Coronary artery (tissue), 2 donors: ENCODE measurements around the gene HHIP.

Experiments
- DNase-seq: peaks from one replicate; pipeline ENCODE4 v3.0.0-alpha.2; 2017; ENCODE audit warnings: low spot score
- H3K27ac ChIP-seq, 2 donors: fragments of 200-600 bp; sonication (generic); one replicate each; pipeline ENCODE4 v1.5.1; 2016 to 2019
- H3K4me3 ChIP-seq: fragments of 200-600 bp; sonication (generic); 2 replicates; pipeline ENCODE4 v1.5.1; 2016; ENCODE audit warnings: mild to moderate bottlenecking, moderate library complexity
- TF ChIP-seq, protein P1 (sequence below): fragments of 200-600 bp; sonication (generic); IDR thresholded peaks from one replicate; pipeline ENCODE4 v1.5.1; 2019; ENCODE audit warnings: antibody characterized with exemption

The HHIP gene

DNA sequence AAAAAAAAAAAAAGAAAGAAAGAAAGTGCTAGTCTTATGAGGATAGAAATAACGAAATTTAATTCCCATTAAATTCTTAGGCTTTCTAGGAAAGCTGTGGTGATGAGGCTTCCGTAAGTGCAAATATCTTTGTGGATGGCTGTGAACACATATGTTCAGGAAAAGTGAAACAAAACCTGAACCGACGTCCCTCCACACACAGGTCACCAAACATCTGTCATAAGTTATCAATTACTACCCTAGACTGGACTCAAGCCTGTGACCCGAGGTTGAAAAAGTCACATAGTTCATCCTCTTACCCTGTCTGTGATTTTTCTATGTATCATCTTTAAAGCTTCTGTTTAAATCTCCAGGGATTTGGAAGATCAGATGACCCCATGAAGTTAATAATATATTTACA, 24.8 kb downstream of the HHIP start:
- no peak overlapping the region for H3K4me3 ChIP-seq
- H3K27ac ChIP-seq: no peak overlapping the region
- TF ChIP-seq, protein P1, sequence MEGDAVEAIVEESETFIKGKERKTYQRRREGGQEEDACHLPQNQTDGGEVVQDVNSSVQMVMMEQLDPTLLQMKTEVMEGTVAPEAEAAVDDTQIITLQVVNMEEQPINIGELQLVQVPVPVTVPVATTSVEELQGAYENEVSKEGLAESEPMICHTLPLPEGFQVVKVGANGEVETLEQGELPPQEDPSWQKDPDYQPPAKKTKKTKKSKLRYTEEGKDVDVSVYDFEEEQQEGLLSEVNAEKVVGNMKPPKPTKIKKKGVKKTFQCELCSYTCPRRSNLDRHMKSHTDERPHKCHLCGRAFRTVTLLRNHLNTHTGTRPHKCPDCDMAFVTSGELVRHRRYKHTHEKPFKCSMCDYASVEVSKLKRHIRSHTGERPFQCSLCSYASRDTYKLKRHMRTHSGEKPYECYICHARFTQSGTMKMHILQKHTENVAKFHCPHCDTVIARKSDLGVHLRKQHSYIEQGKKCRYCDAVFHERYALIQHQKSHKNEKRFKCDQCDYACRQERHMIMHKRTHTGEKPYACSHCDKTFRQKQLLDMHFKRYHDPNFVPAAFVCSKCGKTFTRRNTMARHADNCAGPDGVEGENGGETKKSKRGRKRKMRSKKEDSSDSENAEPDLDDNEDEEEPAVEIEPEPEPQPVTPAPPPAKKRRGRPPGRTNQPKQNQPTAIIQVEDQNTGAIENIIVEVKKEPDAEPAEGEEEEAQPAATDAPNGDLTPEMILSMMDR: no peak
- no peak for DNase-seq

DNA sequence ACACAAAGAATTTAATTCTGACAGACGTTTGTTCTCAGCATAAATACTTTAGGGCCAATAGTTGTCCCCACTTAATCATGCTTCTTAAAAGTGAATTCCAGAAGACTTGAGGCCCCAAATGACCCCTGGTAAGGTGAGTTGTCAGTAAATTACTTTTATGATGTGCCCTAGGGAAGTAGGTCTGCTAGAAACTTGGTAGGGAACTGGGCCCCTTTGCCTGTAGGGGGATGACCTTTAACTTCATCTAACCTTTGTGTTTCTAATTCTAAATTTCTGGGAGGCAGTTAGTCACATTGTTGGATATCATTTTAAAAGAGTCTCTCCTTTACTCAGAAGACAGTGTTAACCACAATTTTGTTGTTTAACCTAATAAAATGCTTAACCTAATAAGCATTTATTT, 28.8 kb downstream of the HHIP start:
- no peak for DNase-seq
- H3K4me3 ChIP-seq: no peak overlapping the region
- TF ChIP-seq, protein P1: no peak
- H3K27ac ChIP-seq: no peak overlapping the region

DNA sequence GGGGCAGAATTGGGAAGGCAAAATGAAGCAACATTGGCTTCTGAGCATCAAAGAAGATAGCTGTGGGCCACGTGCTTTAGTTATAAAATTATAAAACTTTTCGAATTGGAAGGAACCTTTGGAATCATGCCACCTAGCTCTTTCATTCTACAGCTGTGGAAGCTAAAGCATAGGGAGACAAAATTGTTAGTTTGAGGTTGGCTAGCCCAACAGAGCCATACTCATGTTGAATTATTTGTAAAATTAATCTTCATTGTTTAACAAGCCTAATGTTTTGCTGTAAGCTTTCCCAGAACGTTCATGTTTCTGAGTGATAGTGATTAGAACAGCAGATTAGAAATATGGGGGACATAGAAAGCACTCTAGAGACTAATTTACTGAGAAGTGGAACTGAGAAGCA, 35.9 kb downstream of the HHIP start:
- Histone ChIP-seq H3K4me3 (no peak overlapping the region), H3K27ac (no peak overlapping the region)
- TF ChIP-seq, protein P1: no peak
- no peak for DNase-seq

DNA sequence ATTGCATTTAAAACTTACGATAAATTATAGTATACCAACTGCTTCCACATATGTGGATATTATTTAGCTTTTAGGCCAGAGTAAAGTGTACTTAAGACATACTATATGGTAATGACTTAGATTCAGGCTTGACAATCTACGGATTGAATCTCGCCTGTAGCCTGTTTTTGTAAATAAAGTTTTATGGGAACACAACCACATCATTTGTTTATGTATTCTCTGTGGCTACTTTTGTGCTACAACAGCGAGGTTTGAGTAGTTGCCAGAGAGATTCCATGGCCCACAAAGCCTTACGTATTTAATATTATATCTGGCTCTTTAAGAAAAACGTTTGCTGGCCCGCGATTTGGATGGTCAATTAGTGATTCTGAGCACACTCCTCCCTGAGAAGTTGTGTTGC, 37.6 kb downstream of the HHIP start:
- TF ChIP-seq, protein P1: no peak
- Histone ChIP-seq H3K4me3 (no peak overlapping the region), H3K27ac (no peak overlapping the region)
- DNase-seq: no peak

DNA sequence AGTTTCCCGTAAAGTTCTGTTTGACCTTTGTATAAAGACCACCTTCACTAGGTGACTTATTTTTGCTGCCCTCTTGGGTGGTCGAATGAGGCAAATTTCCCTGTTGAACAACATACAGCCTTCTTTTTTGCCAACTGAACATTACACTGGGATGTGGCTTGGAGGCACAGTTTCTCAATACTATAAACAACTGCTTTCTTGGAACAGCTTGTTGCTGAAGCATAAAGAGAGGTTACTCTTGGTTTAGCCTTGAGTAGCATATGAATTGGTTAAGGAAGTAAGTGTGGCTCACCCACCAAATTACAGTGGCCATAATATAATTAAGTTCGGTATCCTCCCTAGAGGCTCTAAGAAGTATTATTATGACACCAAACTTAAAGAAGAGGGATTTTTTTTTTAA, 40.0 kb downstream of the HHIP start:
- TF ChIP-seq, protein P1: no peak

DNA sequence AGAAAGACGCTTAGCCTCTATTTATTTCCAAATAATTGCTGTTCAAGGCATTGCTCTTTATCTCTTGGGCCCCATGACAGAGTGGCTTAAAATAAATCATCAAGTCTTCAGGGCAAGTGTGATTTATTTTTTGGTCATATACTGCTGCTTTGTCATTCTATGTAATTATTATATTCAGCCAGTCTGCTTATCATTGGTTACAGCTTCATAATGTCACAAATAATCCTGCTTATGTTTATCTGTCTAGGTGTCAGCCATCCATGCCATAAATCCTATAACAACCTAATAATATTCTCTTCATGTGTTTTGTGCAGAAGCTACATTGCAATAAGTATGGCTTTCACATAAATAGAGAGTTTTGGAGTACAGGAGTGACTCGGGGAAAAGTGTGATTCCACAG, 41.0 kb downstream of the HHIP start:
- no peak overlapping the region for H3K27ac ChIP-seq
- no peak overlapping the region for H3K4me3 ChIP-seq
- TF ChIP-seq, protein P1: no peak
- DNase-seq: no peak

More for the DNA sequence above, 40.0 kb downstream of the HHIP start:
- Histone ChIP-seq H3K27ac (no peak overlapping the region), H3K4me3 (no peak overlapping the region)
- no peak for DNase-seq

DNA sequence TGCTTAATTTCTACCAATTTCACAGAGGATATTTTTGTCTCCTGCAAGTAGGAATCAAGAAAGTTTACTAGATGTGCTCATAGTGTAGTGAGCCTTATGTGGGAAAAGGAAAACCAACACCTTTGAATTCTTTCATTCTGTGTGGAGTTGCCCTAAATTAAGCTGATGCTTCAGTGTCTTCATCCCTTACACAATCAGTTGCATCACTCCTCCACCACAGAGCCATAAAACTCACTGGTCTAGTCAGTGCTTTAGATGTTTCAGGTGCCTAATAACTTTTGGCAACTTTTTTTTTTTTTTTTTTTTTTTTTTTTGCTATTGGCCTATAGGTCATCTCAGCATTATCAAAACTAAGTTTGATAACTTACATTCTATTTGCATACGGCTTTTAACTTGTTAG, 41.5 kb downstream of the HHIP start:
- TF ChIP-seq, protein P1: no peak
- Histone ChIP-seq H3K27ac (no peak overlapping the region), H3K4me3 (no peak overlapping the region)
- no peak for DNase-seq
